Ectodermal cell (in vitro differentiated cells): Measurements from ENCODE around the gene CMSS1.

ENCODE experiments used
- H3K27ac ChIP-seq: 2 replicates; pipeline ENCODE4 v1.7.0; 2013; ENCODE audit warnings: mild to moderate bottlenecking, low read depth, low read length; ENCODE audit not compliant: insufficient read depth, poor library complexity, severe bottlenecking
- H3K27me3 ChIP-seq: 2 replicates; pipeline ENCODE4 v1.7.0; 2013; ENCODE audit warnings: mild to moderate bottlenecking, low read length; ENCODE audit not compliant: insufficient read depth, control insufficient read depth, poor library complexity, severe bottlenecking
- H3K36me3 ChIP-seq: one replicate; pipeline ENCODE4 v1.7.0; 2013; ENCODE audit warnings: low read length; ENCODE audit not compliant: control insufficient read depth, insufficient read depth
- H3K4me1 ChIP-seq: one replicate; pipeline ENCODE4 v1.7.0; 2013; ENCODE audit warnings: low read length; ENCODE audit not compliant: control insufficient read depth, insufficient read depth
- H3K4me3 ChIP-seq: 2 replicates; pipeline ENCODE4 v1.7.0; 2013; ENCODE audit warnings: low read depth, low read length, control low read depth; ENCODE audit not compliant: insufficient read depth
- H3K9me3 ChIP-seq: 2 replicates; pipeline ENCODE4 v1.7.0; 2013; ENCODE audit warnings: mild to moderate bottlenecking, low read length, moderate library complexity; ENCODE audit not compliant: control insufficient read depth
- WGBS, 2 experiments: methylation state at CpG; one replicate each; pipeline ENCODE4 v1.1.7; 2013; ENCODE audit warnings: missing lambda C conversion rate in 2 of 2; 5-methylcytosine and 5-hydroxymethylcytosine counted together

The CMSS1 gene

DNA sequence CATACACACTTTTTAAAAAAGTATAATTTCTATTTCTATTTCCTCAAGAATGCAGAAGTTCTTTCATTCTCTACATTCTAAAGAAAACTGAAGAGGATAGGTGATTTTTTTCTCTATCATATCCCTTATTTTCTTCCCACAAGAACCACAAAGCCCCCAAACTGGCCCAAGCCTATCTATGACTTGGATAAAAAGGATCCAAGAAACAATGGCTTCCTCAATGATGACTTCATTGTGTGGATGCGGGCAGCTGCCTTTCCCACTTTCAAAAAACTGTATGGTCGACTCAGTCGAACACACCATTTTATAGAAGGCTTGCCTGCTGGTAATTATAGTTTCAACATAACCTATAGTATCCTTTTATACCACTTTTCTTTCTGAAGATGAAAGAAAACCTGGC lies 390.2 kb downstream of the CMSS1 start:
- Histone ChIP-seq H3K27ac (no peak overlapping the region), H3K9me3 (no peaks in the 10 kb centered on the region), H3K36me3 (no peaks in the 10 kb centered on the region), H3K27me3 (no peaks in the 10 kb centered on the region), H3K4me3 (no peak overlapping the region), H3K4me1 (peaks cover 14% of the 10 kb centered on the region)
- 91 to 100% methylated on average over 3 of the region's 3 CpGs for WGBS, 2 experiments

DNA sequence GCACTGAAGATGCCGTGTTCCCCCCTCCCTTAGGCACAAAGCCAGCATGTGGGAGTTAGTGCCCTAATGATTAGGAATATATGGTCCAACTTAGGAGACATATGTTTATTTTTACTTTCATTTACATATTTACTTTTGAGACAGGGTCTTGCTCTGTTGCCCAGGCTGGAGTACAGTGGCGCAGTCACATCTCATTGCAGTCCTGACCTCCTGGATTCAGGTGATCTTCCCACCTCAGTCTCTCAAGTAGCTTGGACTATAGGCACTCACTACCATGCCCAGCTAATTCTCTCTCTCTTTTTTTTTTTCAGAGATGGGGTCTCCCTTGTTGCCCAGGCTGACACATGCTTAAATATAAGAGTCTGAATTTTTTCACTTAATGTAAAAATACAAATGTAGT lies 391.5 kb downstream of the CMSS1 start:
- WGBS, 2 experiments = 91 to 99% methylated on average over 2 of the region's 2 CpGs
- Histone ChIP-seq H3K9me3 (no peaks in the 10 kb centered on the region), H3K4me1 (peaks cover 14% of the 10 kb centered on the region), H3K4me3 (no peak overlapping the region), H3K27me3 (no peaks in the 10 kb centered on the region), H3K36me3 (no peaks in the 10 kb centered on the region), H3K27ac (no peak overlapping the region)

DNA sequence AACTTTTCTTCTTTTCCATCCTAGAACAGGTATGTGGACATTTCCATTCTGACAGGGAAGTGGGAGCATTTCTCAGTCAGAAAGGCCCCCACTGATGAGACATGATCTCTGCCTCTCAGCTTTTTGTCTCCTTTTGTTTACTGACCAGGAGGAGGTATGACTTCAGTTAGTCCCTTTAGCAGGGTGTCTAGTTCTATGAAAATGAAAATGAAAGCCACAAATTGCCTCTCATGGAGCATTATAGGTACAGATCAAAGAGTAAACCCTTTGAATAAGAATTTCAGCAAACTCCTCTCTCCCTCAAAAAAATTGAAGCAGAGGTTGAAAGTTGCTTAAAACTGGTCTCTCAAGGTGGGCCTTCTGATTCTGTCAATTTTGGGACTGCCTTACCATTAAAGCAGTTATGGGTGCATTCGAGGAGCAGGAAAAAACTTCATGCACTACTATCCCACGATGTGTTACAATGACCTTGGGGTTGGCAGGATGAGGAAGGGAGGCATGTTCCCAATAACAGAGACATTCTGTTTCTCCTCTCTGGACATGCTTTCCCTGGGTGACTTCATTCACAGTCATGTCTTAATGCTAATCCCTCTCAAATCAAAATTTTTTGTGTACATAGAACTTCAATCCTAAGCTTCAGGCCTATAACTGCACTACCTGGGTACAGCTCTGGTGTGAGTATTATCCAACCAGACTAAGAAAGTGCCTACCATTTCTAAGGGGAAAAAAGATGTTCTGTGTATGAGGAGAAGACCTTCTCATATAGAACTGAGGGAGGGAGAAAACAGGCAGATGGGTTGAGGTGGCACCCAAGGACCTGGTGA lies 392.5 kb downstream of the CMSS1 start:
- 73 to 77% methylated on average over 2 of the region's 2 CpGs for WGBS, 2 experiments
- Histone ChIP-seq H3K27me3 (no peaks in the 10 kb centered on the region), H3K4me1 (peaks cover 14% of the 10 kb centered on the region), H3K9me3 (no peaks in the 10 kb centered on the region), H3K4me3 (no peak overlapping the region), H3K36me3 (no peaks in the 10 kb centered on the region), H3K27ac (peak overlapping the region; percentile 78)

DNA sequence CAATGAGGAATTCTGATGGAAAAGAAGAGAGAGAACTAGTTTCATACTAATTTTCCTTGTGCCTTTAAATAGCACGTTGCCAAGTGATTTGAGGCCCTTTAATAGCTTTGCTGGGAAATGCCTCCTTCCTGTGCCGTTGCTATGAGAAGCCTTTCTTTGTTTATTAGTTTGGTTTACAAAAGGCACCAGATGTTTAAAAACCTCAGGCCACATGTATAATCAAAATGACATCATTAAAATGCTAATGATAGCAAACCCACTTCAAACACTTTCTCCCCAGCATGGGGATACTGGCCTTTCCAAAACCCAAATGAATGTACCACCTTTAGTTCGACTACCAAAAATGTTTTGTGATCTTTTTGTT lies 393.1 kb downstream of the CMSS1 start:
- Histone ChIP-seq H3K27me3 (no peaks in the 10 kb centered on the region), H3K36me3 (no peaks in the 10 kb centered on the region), H3K4me1 (peaks cover 14% of the 10 kb centered on the region), H3K27ac (peak overlapping the region; percentile 78), H3K9me3 (no peaks in the 10 kb centered on the region), H3K4me3 (no peak overlapping the region)
- WGBS, 2 experiments = 0 to 9% methylated on average over 3 of the region's 3 CpGs

DNA sequence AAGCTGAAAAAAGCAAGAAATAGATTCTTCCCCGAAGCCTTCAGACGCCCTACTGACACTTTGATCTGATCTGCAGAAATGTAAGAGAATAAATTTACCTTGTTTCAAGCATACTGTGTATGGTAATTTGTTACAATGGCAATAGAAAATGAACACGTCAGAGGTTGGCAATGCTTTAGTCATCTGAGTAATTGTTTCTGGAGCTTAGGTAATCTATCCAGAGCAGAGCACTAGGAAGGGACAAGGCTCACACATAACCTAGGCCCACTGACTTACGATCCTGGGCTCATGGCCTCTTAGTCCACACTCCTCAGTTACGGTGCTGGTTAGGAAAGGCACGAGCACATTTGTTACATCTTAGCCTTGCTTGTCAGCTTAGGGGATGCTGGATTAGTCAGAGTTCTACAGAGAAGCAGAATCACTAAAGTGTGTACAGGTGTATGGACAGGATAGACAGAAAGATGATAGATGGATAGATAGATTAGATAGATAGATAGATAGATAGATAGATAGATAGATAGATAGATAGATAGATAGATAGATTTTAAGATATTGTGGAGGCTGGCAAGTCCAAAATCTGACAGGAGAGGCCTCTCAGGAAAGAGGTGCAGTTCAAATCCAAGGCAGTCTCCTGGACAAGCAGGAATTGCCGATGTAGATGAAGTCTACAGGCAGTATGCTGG lies 396.4 kb downstream of the CMSS1 start:
- Histone ChIP-seq H3K27ac (no peak overlapping the region), H3K36me3 (no peaks in the 10 kb centered on the region), H3K9me3 (no peaks in the 10 kb centered on the region), H3K27me3 (no peaks in the 10 kb centered on the region), H3K4me1 (peaks cover 14% of the 10 kb centered on the region), H3K4me3 (no peak overlapping the region)
- WGBS, 2 experiments = 94% methylated on average over 7 of the region's 7 CpGs

DNA sequence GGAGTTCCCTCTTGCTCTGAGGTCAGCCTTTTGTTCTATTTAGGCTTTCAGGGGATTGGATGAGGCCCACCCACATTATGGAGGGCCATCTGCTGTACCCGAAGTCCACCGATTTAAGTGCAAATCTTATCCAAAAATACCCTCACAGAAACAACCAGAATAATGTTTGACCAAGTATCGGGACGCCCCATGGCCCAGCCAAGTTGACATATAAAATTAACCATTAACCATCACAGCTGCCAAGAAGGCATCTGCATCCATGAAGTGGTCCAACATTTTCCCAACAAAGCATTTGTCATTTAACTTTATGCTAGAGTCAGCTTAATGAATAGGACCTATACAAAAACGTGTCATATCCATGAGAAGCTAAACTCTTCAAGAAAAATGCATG lies 396.9 kb downstream of the CMSS1 start:
- H3K36me3 ChIP-seq = no peaks in the 10 kb centered on the region
- WGBS, 2 experiments = 90 to 91% methylated on average over 5 of the region's 5 CpGs
- H3K4me3 ChIP-seq = no peak overlapping the region
- peaks cover 14% of the 10 kb centered on the region for H3K4me1 ChIP-seq
- no peaks in the 10 kb centered on the region for H3K27me3 ChIP-seq
- no peak overlapping the region for H3K27ac ChIP-seq
- no peaks in the 10 kb centered on the region for H3K9me3 ChIP-seq

DNA sequence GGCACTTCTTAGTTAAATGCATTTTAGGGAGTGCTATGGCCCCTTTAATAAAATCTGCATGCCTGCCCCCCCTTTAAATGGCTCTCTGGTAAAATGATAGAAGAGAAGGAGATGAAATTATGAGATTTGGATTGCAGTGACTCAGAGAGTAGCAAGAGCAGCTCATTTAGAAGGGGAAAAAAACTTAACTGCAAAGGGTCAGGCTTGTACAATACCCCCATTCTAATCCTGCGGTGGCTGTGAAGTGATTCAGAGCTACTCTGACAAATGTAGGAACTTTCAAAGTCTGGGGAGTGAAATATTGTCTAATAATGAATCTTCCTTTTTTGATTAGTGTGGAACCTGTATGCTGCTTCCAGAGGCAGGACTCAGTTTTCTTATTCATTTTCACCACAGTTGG lies 399.1 kb downstream of the CMSS1 start:
- H3K36me3 ChIP-seq = no peaks in the 10 kb centered on the region
- H3K27ac ChIP-seq = no peak overlapping the region
- H3K4me3 ChIP-seq = no peak overlapping the region
- no peaks in the 10 kb centered on the region for H3K4me1 ChIP-seq
- 88 to 90% methylated on average over 1 of the region's 1 CpG for WGBS, 2 experiments
- no peaks in the 10 kb centered on the region for H3K27me3 ChIP-seq
- no peaks in the 10 kb centered on the region for H3K9me3 ChIP-seq

DNA sequence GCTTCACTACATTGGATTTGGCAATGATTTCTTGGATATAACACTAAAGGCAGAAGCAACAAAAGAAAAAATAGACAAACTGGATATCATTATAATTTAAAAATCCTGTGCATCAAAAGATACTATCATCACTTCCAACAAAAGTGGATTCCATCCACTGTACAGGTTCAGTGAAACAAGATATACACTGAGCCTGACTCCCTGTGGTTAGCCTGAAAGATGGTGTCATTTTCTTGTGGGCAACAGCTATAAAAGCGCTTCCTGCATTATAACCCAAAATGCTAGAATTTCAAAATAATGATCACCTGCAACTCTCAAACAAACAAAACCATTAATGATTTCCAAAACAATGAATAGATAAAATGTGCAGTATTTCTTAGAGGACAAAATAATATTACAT lies 403.5 kb downstream of the CMSS1 start:
- H3K4me3 ChIP-seq = no peak overlapping the region
- H3K36me3 ChIP-seq = no peaks in the 10 kb centered on the region
- no peak overlapping the region for H3K27ac ChIP-seq
- H3K4me1 ChIP-seq = no peaks in the 10 kb centered on the region
- no peaks in the 10 kb centered on the region for H3K9me3 ChIP-seq
- H3K27me3 ChIP-seq = no peaks in the 10 kb centered on the region
- WGBS, 2 experiments = 100% methylated on average over 1 of the region's 1 CpG

DNA sequence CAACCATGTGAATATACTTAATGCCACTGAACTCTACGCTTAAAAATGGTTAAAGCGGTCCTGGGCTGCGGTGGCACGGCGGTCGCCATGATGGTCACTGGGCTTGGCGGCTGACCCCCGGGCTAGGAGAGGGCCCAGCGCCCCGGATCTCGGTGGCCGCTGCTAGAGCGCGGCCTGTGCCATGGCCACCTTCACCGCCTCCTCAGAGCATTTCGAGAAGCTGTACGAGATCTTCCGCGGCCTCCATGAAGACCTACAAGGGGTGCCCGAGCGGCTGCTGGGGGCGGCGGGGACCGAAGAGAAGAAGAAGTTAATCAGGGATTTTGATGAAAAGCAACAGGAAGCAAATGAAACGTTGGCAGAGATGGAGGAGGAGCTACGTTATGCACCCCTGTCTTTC lies 407.5 kb downstream of the CMSS1 start:
- Histone ChIP-seq H3K9me3 (no peaks in the 10 kb centered on the region), H3K36me3 (no peaks in the 10 kb centered on the region), H3K27ac (no peak overlapping the region), H3K27me3 (no peaks in the 10 kb centered on the region), H3K4me1 (no peaks in the 10 kb centered on the region), H3K4me3 (no peak overlapping the region)
- 96 to 97% methylated on average over 26 of the region's 26 CpGs for WGBS, 2 experiments

DNA sequence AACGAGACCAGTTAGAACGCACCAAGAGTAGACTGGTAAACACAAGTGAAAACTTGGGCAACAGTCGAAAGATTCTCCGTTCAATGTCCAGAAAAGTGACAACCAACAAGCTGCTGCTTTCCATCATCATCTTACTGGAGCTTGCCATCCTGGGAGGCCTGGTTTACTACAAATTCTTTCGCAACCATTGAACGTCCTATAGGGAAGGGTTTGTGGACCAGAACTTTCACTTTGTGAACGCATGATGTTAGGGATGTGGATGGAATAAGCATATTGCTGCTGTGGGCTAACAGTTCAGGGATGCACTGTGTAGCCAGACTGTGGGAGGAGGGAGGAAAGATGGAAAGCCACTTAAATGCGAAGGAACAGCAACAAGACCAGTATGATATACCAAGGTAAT lies 408.2 kb downstream of the CMSS1 start:
- H3K9me3 ChIP-seq = no peaks in the 10 kb centered on the region
- H3K27ac ChIP-seq = no peak overlapping the region
- no peaks in the 10 kb centered on the region for H3K36me3 ChIP-seq
- no peaks in the 10 kb centered on the region for H3K4me1 ChIP-seq
- no peaks in the 10 kb centered on the region for H3K27me3 ChIP-seq
- WGBS, 2 experiments = 95 to 97% methylated on average over 8 of the region's 8 CpGs
- H3K4me3 ChIP-seq = no peak overlapping the region
